HEK293T (cell line): ENCODE results near the gene UGT1A7.

Experiments
- FOXK2 ChIP-seq: fragments of 450-650 bp; IDR thresholded peaks from 2 replicates; pipeline ENCODE4 v1.6.1; 2016; ENCODE audit warnings: mild to moderate bottlenecking
- FOXM1 ChIP-seq: fragments of 450-650 bp; IDR thresholded peaks from 2 replicates; pipeline ENCODE4 v1.6.1; 2017; ENCODE audit warnings: mild to moderate bottlenecking, borderline replicate concordance
- HDGF ChIP-seq: fragments of 450-650 bp; IDR thresholded peaks from 2 replicates; pipeline ENCODE4 v1.6.1; 2017; ENCODE audit warnings: antibody characterized with exemption, borderline replicate concordance
- PKNOX1 ChIP-seq: fragments of 450-650 bp; IDR thresholded peaks from 2 replicates; pipeline ENCODE4 v1.6.1; 2016
- SUZ12 ChIP-seq: fragments of 450-650 bp; IDR thresholded peaks from 2 replicates; pipeline ENCODE4 v1.6.1; 2016; ENCODE audit warnings: mild to moderate bottlenecking
- TARDBP ChIP-seq: fragments of 450-650 bp; IDR thresholded peaks from 2 replicates; pipeline ENCODE4 v1.6.1; 2016

GRCh38 chr2:233690444-233690843, 8.7 kb downstream of the UGT1A7 start:
- TF ChIP-seq SUZ12 (no peak), PKNOX1 (no peak), FOXK2 (no peak), HDGF (no peak), TARDBP (no peak), FOXM1 (no peak)
